ENCODE measurements around the gene STARD7. TPM values are rescaled to one million over a fixed set of nuclear protein-coding genes. Genes with fewer than 3 reads are reported as not detected.

The STARD7 gene
- total and polyA plus RNA-seq, 9 of the 15 experiments (the other 6 are each of a cell fraction or from before 2014, with no cell fraction given), result 90.9 to 196 (median 145) TPM

- Histone ChIP-seq H4K20me1 (replicated peaks; ENCODE audit: control insufficient read depth, insufficient read depth, low read length) (no peaks in the 10 kb centered on the region), H3K9me1 (ENCODE audit: control insufficient read depth, insufficient read depth, low read length) (no peaks in the 10 kb centered on the region), H3K27me3 (ENCODE audit: control insufficient read depth in 2 of 2, insufficient read depth in 2 of 2, low read length in 2 of 2) (no peaks in the 10 kb centered on the region), H3K9ac (ENCODE audit: insufficient read depth in 1 of 2, low read depth in 2 of 2, low read length in 2 of 2) (no peak overlapping the region), H3K4me3 (no peak overlapping the region), H2AFZ (ENCODE audit: low read depth, low read length) (no peak overlapping the region), H3K4me2 (ENCODE audit: insufficient read depth, low read length) (no peak overlapping the region), H3K9me3 (replicated peaks; ENCODE audit: control insufficient read depth, insufficient read depth, low read depth, low read length) (no peaks in the 10 kb centered on the region), H3K79me2 (ENCODE audit: control insufficient read depth, insufficient read depth, low read length) (no peaks in the 10 kb centered on the region), H3K4me1 (replicated peaks in 1 of 2; ENCODE audit: control insufficient read depth in 2 of 2, insufficient read depth in 2 of 2, low read length in 2 of 2) (no peaks in the 10 kb centered on the region; a peak in 1 of 5 replicates), H3K36me3 (ENCODE audit: control insufficient read depth, insufficient read depth, low read length) (no peaks in the 10 kb centered on the region), H3K27ac (ENCODE audit: extremely low read depth, low read depth, low read length) (no peak overlapping the region)
- intact Hi-C loops (cut with micrococcal nuclease), result no loop called here
- ATAC-seq, result no peak
- no peak for FAIRE-seq
- no TSS peak for BruUV-seq (replicated peaks)
- CTCF ChIA-PET (ENCODE audit: low intra/inter-chr PET ratio), result no interaction called here
- POLR2A ChIA-PET, result interaction anchor here (1.0 kb wide), 1 partner anchor 18 kb away, joined by 3 read pairs; no protein-coding TSS in a partner anchor
- WGBS (ENCODE audit: insufficient coverage, low coverage, missing lambda C conversion rate), result 70% methylated on average over 13 of the region's 13 CpGs
- TF ChIP-seq E2F3 (CRISPR knock-in tag; IDR thresholded peaks at IDR 0.05) (no peak), CTCF (IDR thresholded peaks at IDR 0.05 in 2 of 3, conservative IDR thresholded peaks at IDR 0.05 in 1 of 3; ENCODE audit: insufficient read depth in 2 of 3, low read depth in 1 of 3, low read length in 3 of 3) (no peak), NEUROD1 (IDR thresholded peaks at IDR 0.05; ENCODE audit: borderline replicate concordance, low read depth, low read length, partially characterized antibody) (no peak), ZNF696 (CRISPR knock-in tag; conservative IDR thresholded peaks at IDR 0.05) (no peak), SNAPC5 (CRISPR knock-in tag; IDR thresholded peaks at IDR 0.05) (no peak), THRAP3 (IDR thresholded peaks at IDR 0.05; ENCODE audit: borderline replicate concordance) (no peak)
- no peak for DNase-seq (ENCODE audit: extremely low read depth in 1 of 4, low spot score in 3 of 4)
- in situ Hi-C loops (cut with MboI), result no loop called here
Observed at GRCh38 chr2:96218508-96219131, 10.0 kb upstream of the STARD7 start.

All from K562 (cell line).